ENCODE data around the gene PKNOX2.

PKNOX2 gene

GRCh38 chr11:125281831-125282595 lies 117.5 kb downstream of the PKNOX2 start:
- no peak for DNase-seq (ENCODE audit: low read depth in 4 of 4, low spot score in 1 of 4)

- no peak for DNase-seq (ENCODE audit: low read depth in 4 of 4, low spot score in 1 of 4)
These were observed 118.0 kb downstream of the PKNOX2 start for GRCh38 chr11:125282596-125282914.

GRCh38 chr11:125284245-125284850 lies 119.8 kb downstream of the PKNOX2 start:
- no peak for DNase-seq (ENCODE audit: low read depth in 4 of 4, low spot score in 1 of 4)

- no peak for DNase-seq (ENCODE audit: low read depth in 4 of 4, low spot score in 1 of 4)
These were observed 121.3 kb downstream of the PKNOX2 start for GRCh38 chr11:125285844-125286243.

GRCh38 chr11:125286486-125286885 lies 121.9 kb downstream of the PKNOX2 start:
- no peak for DNase-seq (ENCODE audit: low read depth in 4 of 4, low spot score in 1 of 4)

- DNase-seq (ENCODE audit: low read depth in 4 of 4, low spot score in 1 of 4), result no peak
These were observed 123.1 kb downstream of the PKNOX2 start for GRCh38 chr11:125287491-125288210.

- no peak for DNase-seq (ENCODE audit: low read depth in 4 of 4, low spot score in 1 of 4)
These were observed 125.0 kb downstream of the PKNOX2 start for GRCh38 chr11:125289419-125290098.

GRCh38 chr11:125290263-125290662 lies 125.7 kb downstream of the PKNOX2 start:
- no peak for DNase-seq (ENCODE audit: low read depth in 4 of 4, low spot score in 1 of 4)

- DNase-seq (ENCODE audit: low read depth in 4 of 4, low spot score in 1 of 4), result no peak
These were observed 127.5 kb downstream of the PKNOX2 start for GRCh38 chr11:125292100-125292499.

GRCh38 chr11:125293596-125293995 lies 129.0 kb downstream of the PKNOX2 start:
- no peak for DNase-seq (ENCODE audit: low read depth in 4 of 4, low spot score in 1 of 4)

- no peak for DNase-seq (ENCODE audit: low read depth in 4 of 4, low spot score in 1 of 4)
These were observed 131.4 kb downstream of the PKNOX2 start for GRCh38 chr11:125295931-125296330.

GRCh38 chr11:125297346-125297915 lies 132.9 kb downstream of the PKNOX2 start:
- DNase-seq (ENCODE audit: low read depth in 4 of 4, low spot score in 1 of 4), result no peak

GRCh38 chr11:125299061-125299615 lies 134.6 kb downstream of the PKNOX2 start:
- DNase-seq (ENCODE audit: low read depth in 4 of 4, low spot score in 1 of 4), result no peak

- no peak for DNase-seq (ENCODE audit: low read depth in 4 of 4, low spot score in 1 of 4)
These were observed 135.3 kb downstream of the PKNOX2 start for GRCh38 chr11:125299821-125300220.

GRCh38 chr11:125300791-125301218 lies 136.3 kb downstream of the PKNOX2 start:
- DNase-seq (ENCODE audit: low read depth in 4 of 4, low spot score in 1 of 4), result no peak

- DNase-seq (ENCODE audit: low read depth in 4 of 4, low spot score in 1 of 4), result no peak
These were observed 136.8 kb downstream of the PKNOX2 start for GRCh38 chr11:125301346-125301745.

- no peak for DNase-seq (ENCODE audit: low read depth in 4 of 4, low spot score in 1 of 4)
These were observed 138.6 kb downstream of the PKNOX2 start for GRCh38 chr11:125303186-125303585.

- no peak for DNase-seq (ENCODE audit: low read depth in 4 of 4, low spot score in 1 of 4)
These were observed 139.1 kb downstream of the PKNOX2 start for GRCh38 chr11:125303694-125304093.

- DNase-seq (ENCODE audit: low read depth in 4 of 4, low spot score in 1 of 4), result no peak
These were observed 139.6 kb downstream of the PKNOX2 start for GRCh38 chr11:125304136-125304535.

- DNase-seq (ENCODE audit: low read depth in 4 of 4, low spot score in 1 of 4), result no peak
These were observed 140.3 kb downstream of the PKNOX2 start for GRCh38 chr11:125304876-125305275.

- no peak for DNase-seq (ENCODE audit: low read depth in 4 of 4, low spot score in 1 of 4)
These were observed 140.8 kb downstream of the PKNOX2 start for GRCh38 chr11:125305345-125305744.

Measured in stimulated activated CD4-positive, alpha-beta T cell treated with anti-CD3 and anti-CD28 coated beads, Interleukin-1b, Interleukin-23, amount 100 ng/mL, for 24 hours (primary cell).